HG03442 (cell line): ENCODE measurements around the gene TMEM273.

Experiments
- ATAC-seq: cut with Tn5 transposase; IDR thresholded peaks from one replicate; pipeline ENCODE4 v1.9.1; 2021; ENCODE audit warnings: mild to moderate bottlenecking, moderate library complexity; ENCODE audit not compliant: unreplicated experiment

The TMEM273 gene

GRCh38 chr10:49149881-49150280 is 38.3 kb downstream of the TMEM273 start:
- ATAC-seq, result no peak

GRCh38 chr10:49144058-49144720 is 44.0 kb downstream of the TMEM273 start:
- no peak for ATAC-seq

- ATAC-seq, result no peak
Measured at GRCh38 chr10:49143249-49143648, 44.9 kb downstream of the TMEM273 start.

GRCh38 chr10:49141541-49142332 is 46.5 kb downstream of the TMEM273 start:
- peak; percentile 66 for ATAC-seq

GRCh38 chr10:49140304-49141177 is 47.6 kb downstream of the TMEM273 start:
- no peak for ATAC-seq

- no peak for ATAC-seq
Measured at GRCh38 chr10:49139846-49140195, 48.4 kb downstream of the TMEM273 start.

- no peak for ATAC-seq
Measured at GRCh38 chr10:49139028-49139845, 49.0 kb downstream of the TMEM273 start.

GRCh38 chr10:49138361-49138891 is 49.8 kb downstream of the TMEM273 start:
- ATAC-seq, result no peak

GRCh38 chr10:49136525-49136924 is 51.7 kb downstream of the TMEM273 start:
- ATAC-seq, result no peak

GRCh38 chr10:49135575-49136313 is 52.4 kb downstream of the TMEM273 start:
- ATAC-seq, result no peak

- no peak for ATAC-seq
Measured at GRCh38 chr10:49134327-49134726, 53.9 kb downstream of the TMEM273 start.

GRCh38 chr10:49133706-49134248 is 54.4 kb downstream of the TMEM273 start, which contains the start of gene FAM170B:
TSS of gene FAM170B (minus strand) at chr10:49134021. CDS start at chr10:49133918, 103 bp downstream.
- ATAC-seq, result no peak

- ATAC-seq, result no peak
Measured at GRCh38 chr10:49132362-49132737, 55.8 kb downstream of the TMEM273 start.

GRCh38 chr10:49131507-49132361 is 56.5 kb downstream of the TMEM273 start:
- no peak for ATAC-seq

- ATAC-seq, result no peak
Measured at GRCh38 chr10:49129376-49129775, 58.8 kb downstream of the TMEM273 start.

- no peak for ATAC-seq
Measured at GRCh38 chr10:49128854-49129253, 59.3 kb downstream of the TMEM273 start.

- no peak for ATAC-seq
Measured at GRCh38 chr10:49123981-49124950, 63.9 kb downstream of the TMEM273 start.
